ENCODE results near the gene PALM3. TPM values are rescaled to one million over a fixed set of nuclear protein-coding genes. Genes with fewer than 3 reads are reported as not detected.
"Not testable (repeated sequence)": the region's sequence is repeated elsewhere in the genome, so short reads cannot be mapped to it uniquely, and the experiment has no call there.

The PALM3 gene
- total RNA-seq, 1 experiment from 2014 or later = 0.54 TPM

- Histone ChIP-seq H3K27ac (ENCODE audit: low read length) (no peak overlapping the region), H3K36me3 (ENCODE audit: control insufficient read depth, insufficient read depth, low read length) (no peaks in the 10 kb centered on the region), H3K4me1 (ENCODE audit: control insufficient read depth, insufficient read depth, low read length) (no peaks in the 10 kb centered on the region), H3K4me3 (ENCODE audit: low read depth in 2 of 2, low read length in 2 of 2) (no peak overlapping the region), H3K27me3 (ENCODE audit: control insufficient read depth, insufficient read depth, low read length) (no peaks in the 10 kb centered on the region), H3K9me3 (ENCODE audit: control insufficient read depth, insufficient read depth, low read depth, low read length) (no peaks in the 10 kb centered on the region)
- CTCF ChIA-PET = no interaction called here
- TF ChIP-seq POLR2AphosphoS5 (IDR thresholded peaks at IDR 0.05; ENCODE audit: low read depth, low read length) = no peak
- TF ChIP-seq CTCF (IDR thresholded peaks at IDR 0.05) = no peak
- TF ChIP-seq REST (IDR thresholded peaks at IDR 0.05; ENCODE audit: insufficient read depth in 1 of 2, low read depth in 2 of 2, low read length in 1 of 2) = no peak
- no peak for TF ChIP-seq TCF7L2 (IDR thresholded peaks at IDR 0.05; ENCODE audit: low read depth, low read length)
- no peak for TF ChIP-seq SIN3A (IDR thresholded peaks at IDR 0.05; ENCODE audit: borderline replicate concordance, insufficient read depth, low read depth, low read length)
- no TSS peak for BruUV-seq (replicated peaks)
- DNase-seq (ENCODE audit: low read depth, low spot score) (no peak), ATAC-seq (no peak)
- POLR2A ChIA-PET = no interaction called here
- intact Hi-C loops (cut with micrococcal nuclease; ENCODE audit: unreplicated experiment) = no loop called here
- in situ Hi-C loops (cut with HindIII; ENCODE audit: low pct_unique_long_range_greater_than_20kb, low sequenced_read_pairs) = no loop called here
These were observed 9.9 kb downstream of the PALM3 start for GRCh38 chr19:14051980-14052379.

GRCh38 chr19:14050961-14051360 lies 10.9 kb downstream of the PALM3 start:
- H3K27me3 ChIP-seq (ENCODE audit: control insufficient read depth, insufficient read depth, low read length); ATAC-seq; intact Hi-C loops (cut with micrococcal nuclease; ENCODE audit: unreplicated experiment); in situ Hi-C loops (cut with HindIII; ENCODE audit: low pct_unique_long_range_greater_than_20kb, low sequenced_read_pairs); H3K9me3 ChIP-seq (ENCODE audit: control insufficient read depth, insufficient read depth, low read depth, low read length); BruUV-seq (replicated peaks); H3K27ac ChIP-seq (ENCODE audit: low read length); H3K4me1 ChIP-seq (ENCODE audit: control insufficient read depth, insufficient read depth, low read length); POLR2A ChIA-PET; DNase-seq (ENCODE audit: low read depth, low spot score); H3K36me3 ChIP-seq (ENCODE audit: control insufficient read depth, insufficient read depth, low read length); H3K4me3 ChIP-seq (ENCODE audit: low read depth in 2 of 2, low read length in 2 of 2): not testable (repeated sequence)
- CTCF ChIA-PET = interaction anchor here (0.6 kb wide), 2 partner anchors 22 to 32 kb away, joined by 3 read pairs; no protein-coding TSS in a partner anchor

GRCh38 chr19:14050512-14050911 lies 11.4 kb downstream of the PALM3 start:
- H3K27me3 ChIP-seq (ENCODE audit: control insufficient read depth, insufficient read depth, low read length) = no peaks in the 10 kb centered on the region
- DNase-seq (ENCODE audit: low read depth, low spot score) (no peak), ATAC-seq (no peak)
- ChIA-PET POLR2A (interaction anchor here (0.6 kb wide), 1 partner anchor 9 kb away, joined by 5 read pairs; no protein-coding TSS in a partner anchor), CTCF (no interaction called here)
- BruUV-seq (replicated peaks) = no TSS peak
- H3K4me1 ChIP-seq (ENCODE audit: control insufficient read depth, insufficient read depth, low read length) = no peaks in the 10 kb centered on the region
- no peaks in the 10 kb centered on the region for H3K9me3 ChIP-seq (ENCODE audit: control insufficient read depth, insufficient read depth, low read depth, low read length)
- in situ Hi-C loops (cut with HindIII; ENCODE audit: low pct_unique_long_range_greater_than_20kb, low sequenced_read_pairs) = no loop called here
- intact Hi-C loops (cut with micrococcal nuclease; ENCODE audit: unreplicated experiment) = no loop called here
- no peak overlapping the region for H3K4me3 ChIP-seq (ENCODE audit: low read depth in 2 of 2, low read length in 2 of 2)
- no peak overlapping the region for H3K27ac ChIP-seq (ENCODE audit: low read length)
- H3K36me3 ChIP-seq (ENCODE audit: control insufficient read depth, insufficient read depth, low read length) = no peaks in the 10 kb centered on the region
- TF ChIP-seq SIN3A (IDR thresholded peaks at IDR 0.05; ENCODE audit: borderline replicate concordance, insufficient read depth, low read depth, low read length) = no peak
- no peak for TF ChIP-seq REST (IDR thresholded peaks at IDR 0.05; ENCODE audit: insufficient read depth in 1 of 2, low read depth in 2 of 2, low read length in 1 of 2)
- TF ChIP-seq CTCF (IDR thresholded peaks at IDR 0.05) = no peak
- TF ChIP-seq POLR2AphosphoS5 (IDR thresholded peaks at IDR 0.05; ENCODE audit: low read depth, low read length) = no peak
- TF ChIP-seq TCF7L2 (IDR thresholded peaks at IDR 0.05; ENCODE audit: low read depth, low read length) = no peak

All from Panc1 (cell line).